ENCODE results near the gene ALPK3. TPM values are rescaled to one million over a fixed set of nuclear protein-coding genes. Genes with fewer than 3 reads are reported as not detected.

Gene ALPK3
- total and polyA plus RNA-seq, 10 of the 15 experiments (the other 5 are each of a cell fraction or from before 2014, with no cell fraction given): under 0.01 to 0.05 (median 0.02) TPM; not detected in 6

GRCh38 chr15:84836844-84837243, 19.7 kb downstream of the ALPK3 start:
- no peak for TF ChIP-seq DPF2 (IDR thresholded peaks at IDR 0.05)
- TF ChIP-seq LARP7 (IDR thresholded peaks at IDR 0.05): no peak
- no peak for TF ChIP-seq TAF1 (IDR thresholded peaks at IDR 0.05; ENCODE audit: borderline replicate concordance, low read depth, low read length)
- no peak for TF ChIP-seq JUNB (IDR thresholded peaks at IDR 0.05)
- no peak for TF ChIP-seq REST (IDR thresholded peaks at IDR 0.05; ENCODE audit: low read depth, low read length)
- TF ChIP-seq ZNF687 (IDR thresholded peaks at IDR 0.05): no peak
- WGBS (ENCODE audit: insufficient coverage, insufficient replicate concordance, low lambda C conversion rate, missing lambda C conversion rate): 100% methylated on average over 1 of the region's 1 CpG
- POLR2A ChIA-PET: no interaction called here
- Histone ChIP-seq H2AFZ (ENCODE audit: control insufficient read depth, low read depth, low read length) (no peak overlapping the region), H3K4me3 (no peak overlapping the region), H3K9ac (ENCODE audit: control insufficient read depth, insufficient read depth, low read length) (no peak overlapping the region), H3K36me3 (ENCODE audit: control insufficient read depth in 2 of 2, insufficient read depth in 2 of 2, low read length in 1 of 2) (no peaks in the 10 kb centered on the region), H3K79me2 (ENCODE audit: control insufficient read depth, insufficient read depth, low read length) (no peaks in the 10 kb centered on the region), H3K27me3 (replicated peaks in 1 of 2; ENCODE audit: control insufficient read depth in 2 of 2, insufficient read depth in 2 of 2, low read length in 1 of 2) (peaks cover 2 to 7% of the 10 kb centered on the region in 2 experiments; a peak in 3 of 4 replicates), H3K4me1 (ENCODE audit: control insufficient read depth, insufficient read depth, low read length) (no peaks in the 10 kb centered on the region), H3K27ac (ENCODE audit: control insufficient read depth, insufficient read depth) (no peak overlapping the region), H3K9me3 (replicated peaks; ENCODE audit: control insufficient read depth, insufficient read depth, low read length) (no peaks in the 10 kb centered on the region), H4K20me1 (ENCODE audit: control insufficient read depth, insufficient read depth) (no peaks in the 10 kb centered on the region), H3K4me2 (ENCODE audit: control insufficient read depth, insufficient read depth) (no peak overlapping the region)
- intact Hi-C loops (cut with micrococcal nuclease; ENCODE audit: unreplicated experiment): no loop called here
- SMC1A ChIA-PET (ENCODE audit: uncharacterized antibody, unreplicated experiment): interaction anchor here (1.2 to 2.9 kb wide), 3 partner anchors 9 to 12 kb away, joined by 3 to 7 read pairs (median 5); no protein-coding TSS in a partner anchor
- no TSS peak for BruUV-seq (replicated peaks)
- CTCF ChIA-PET: interaction anchor here (1.0 to 3.4 kb wide), 3 partner anchors 9 to 29 kb away, joined by 3 to 18 read pairs (median 3); no protein-coding TSS in a partner anchor
- DNase-seq (ENCODE audit: low read depth, low spot score) (no peak), ATAC-seq (no peak), FAIRE-seq (no peak)
- RAD21 ChIA-PET (ENCODE audit: unreplicated experiment): interaction anchor here (0.6 kb wide), 1 partner anchor 17 kb away, joined by 3 read pairs; no protein-coding TSS in a partner anchor
- in situ Hi-C loops (cut with MboI): no loop called here

Data from GM12878 (cell line).